Stimulated activated CD4-positive, alpha-beta T cell treated with anti-CD3 and anti-CD28 coated beads, TNF-alpha, amount 100 ng/mL, for 1 hour (primary cell): ENCODE data around the gene RNU6-8.
A peak's percentile ranks its signal among the peaks of the same experiment; 100 is the strongest.

Source experiments
- DNase-seq, 3 donors: peaks; one replicate each; pipeline ENCODE4 v3.0.0-alpha.2; 2020; ENCODE audit warnings: low read depth in 3 of 3, low spot score in 1 of 3

The RNU6-8 gene

GRCh38 chr14:32202998-32203882 is at the start of gene RNU6-8:
TSS of gene RNU6-8 (minus strand) at chr14:32203269.
- peak; percentile 73 to 81 (median 79) for DNase-seq

- DNase-seq: peak in 1 of 3 donors; percentile 13
These were observed 49.1 kb upstream of the RNU6-8 start for GRCh38 chr14:32252030-32252670.

GRCh38 chr14:32251530-32251929 is 48.5 kb upstream of the RNU6-8 start:
- DNase-seq: no peak

- DNase-seq: no peak
These were observed 47.6 kb upstream of the RNU6-8 start for GRCh38 chr14:32250681-32251080.

GRCh38 chr14:32249780-32250179 is 46.7 kb upstream of the RNU6-8 start:
- no peak for DNase-seq

GRCh38 chr14:32249371-32249770 is 46.3 kb upstream of the RNU6-8 start:
- no peak for DNase-seq

- DNase-seq: no peak
These were observed 43.7 kb upstream of the RNU6-8 start for GRCh38 chr14:32246751-32247150.

GRCh38 chr14:32244404-32244803 is 41.3 kb upstream of the RNU6-8 start:
- no peak for DNase-seq

- no peak for DNase-seq
These were observed 30.2 kb upstream of the RNU6-8 start for GRCh38 chr14:32233260-32233659.

- DNase-seq: no peak
These were observed 29.4 kb upstream of the RNU6-8 start for GRCh38 chr14:32232481-32232880.

- DNase-seq: no peak
These were observed 27.7 kb upstream of the RNU6-8 start for GRCh38 chr14:32230695-32231280.

- DNase-seq: no peak
These were observed 27.1 kb upstream of the RNU6-8 start for GRCh38 chr14:32230181-32230580.

- no peak for DNase-seq
These were observed 23.0 kb upstream of the RNU6-8 start for GRCh38 chr14:32226056-32226455.

GRCh38 chr14:32225378-32225920 is 22.4 kb upstream of the RNU6-8 start:
- DNase-seq: no peak

GRCh38 chr14:32224737-32225377 is 21.8 kb upstream of the RNU6-8 start:
- no peak for DNase-seq

GRCh38 chr14:32217301-32217700 is 14.2 kb upstream of the RNU6-8 start:
- DNase-seq: no peak

- no peak for DNase-seq
These were observed 9.8 kb upstream of the RNU6-8 start for GRCh38 chr14:32212833-32213232.

GRCh38 chr14:32211068-32211404 is 8.0 kb upstream of the RNU6-8 start:
- DNase-seq: no peak

GRCh38 chr14:32209471-32209870 is 6.4 kb upstream of the RNU6-8 start:
- DNase-seq: no peak

GRCh38 chr14:32208490-32208889 is 5.4 kb upstream of the RNU6-8 start:
- DNase-seq: no peak

GRCh38 chr14:32206552-32206951 is 3.5 kb upstream of the RNU6-8 start:
- DNase-seq: no peak
